Fibroblast of villous mesenchyme (primary cell): Measurements from ENCODE around the gene CACNA1G. TPM values are rescaled to one million over a fixed set of nuclear protein-coding genes. Genes with fewer than 3 reads are reported as not detected.
A peak's percentile ranks its signal among the peaks of the same experiment; 100 is the strongest.

ENCODE experiments used
- DNase-seq: peaks from one replicate; pipeline ENCODE4 v3.0.0-alpha.2; 2010; ENCODE audit warnings: low read depth
- H3K4me3 ChIP-seq: 2 replicates; pipeline ENCODE4 v1.5.1; 2011; ENCODE audit warnings: low read depth, mild to moderate bottlenecking, low read length
- CTCF ChIP-seq: IDR thresholded peaks from 2 replicates; pipeline ENCODE4 v1.5.1; 2012; ENCODE audit warnings: low read depth, mild to moderate bottlenecking, low read length; ENCODE audit not compliant: insufficient read depth
- total RNA-seq: library from RNA; depleted of rRNA; stranded (reverse); fragments of >200 nt; gene quantifications from 2 replicates; pipeline ENCODE4 v1.2.3, GENCODE V29; 2012

The CACNA1G gene
- total RNA-seq, 1 donor: 0.43 TPM

- no peak for DNase-seq
- H3K4me3 ChIP-seq: no peak overlapping the region
- no peak for TF ChIP-seq CTCF
Observed at GRCh38 chr17:50632637-50633036, 72.1 kb downstream of the CACNA1G start.

- no peak for TF ChIP-seq CTCF
- H3K4me3 ChIP-seq: no peak overlapping the region
- no peak for DNase-seq
Observed at GRCh38 chr17:50633683-50634082, 73.2 kb downstream of the CACNA1G start.

GRCh38 chr17:50634224-50634914 lies 73.9 kb downstream of the CACNA1G start, which contains the start of gene ABCC3:
ABCC3 (plus strand) TSS chr17:50634881; CDS start chr17:50634937, 56 bp downstream.
- TF ChIP-seq CTCF: no peak
- peak; percentile 70 for DNase-seq
- peak within 1 kb of the TSS; percentile 70 for H3K4me3 ChIP-seq

GRCh38 chr17:50634915-50635731 lies 74.6 kb downstream of the CACNA1G start:
- H3K4me3 ChIP-seq: peak overlapping the region; percentile 70
- TF ChIP-seq CTCF: peak; percentile 18
- no peak for DNase-seq

- no peak for DNase-seq
- no peak for TF ChIP-seq CTCF
Observed at GRCh38 chr17:50635732-50635981, 75.1 kb downstream of the CACNA1G start.

GRCh38 chr17:50635982-50636803 lies 75.7 kb downstream of the CACNA1G start:
- H3K4me3 ChIP-seq: peak overlapping the region; percentile 70
- no peak for TF ChIP-seq CTCF
- peak; percentile 37 for DNase-seq

More at GRCh38 chr17:50635732-50635981, 75.1 kb downstream of the CACNA1G start:
- H3K4me3 ChIP-seq: peak overlapping the region; percentile 70
